NCI-H524 (cell line): ENCODE measurements around the gene ERMAP.
A peak's percentile ranks its signal among the peaks of the same experiment; 100 is the strongest.
"Not testable (repeated sequence)": the region's sequence is repeated elsewhere in the genome, so short reads cannot be mapped to it uniquely, and the experiment has no call there.

Experiments used
- DNase-seq, 2 experiments: peaks; one replicate each; lab custom pipeline; 2025; lab: John Stamatoyannopoulos, UW

Gene ERMAP

DNA sequence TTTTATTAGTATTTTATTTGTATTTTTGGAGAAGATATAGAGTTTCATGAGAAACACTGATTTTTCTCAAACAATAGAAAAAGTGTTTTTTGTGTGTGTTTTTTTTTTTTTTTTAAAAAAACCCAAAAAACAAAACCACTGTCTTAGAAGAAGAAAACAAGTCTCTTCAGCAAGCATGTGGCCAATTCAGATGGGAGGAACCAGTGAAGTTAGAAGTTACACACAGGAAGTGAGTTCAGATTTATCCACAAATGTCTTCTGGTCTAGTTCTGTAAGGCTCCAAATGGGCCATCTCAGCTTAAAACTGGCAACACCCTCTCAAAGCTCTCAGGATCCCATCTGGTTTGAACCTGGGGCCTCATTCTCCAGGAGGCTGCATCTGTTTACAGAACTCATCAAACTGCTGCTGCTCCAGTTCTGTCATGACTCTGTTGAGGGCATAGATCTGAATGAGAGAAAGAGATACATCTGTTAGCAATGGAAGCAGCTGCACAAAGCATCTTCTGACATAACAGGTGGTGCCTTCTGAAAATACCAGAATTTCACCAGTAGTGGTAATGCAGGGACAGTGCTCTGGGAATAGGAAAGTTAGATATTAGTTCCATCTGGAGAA lies 9.8 kb upstream of the ERMAP start:
- DNase-seq = peak; percentile 93 to 98

DNA sequence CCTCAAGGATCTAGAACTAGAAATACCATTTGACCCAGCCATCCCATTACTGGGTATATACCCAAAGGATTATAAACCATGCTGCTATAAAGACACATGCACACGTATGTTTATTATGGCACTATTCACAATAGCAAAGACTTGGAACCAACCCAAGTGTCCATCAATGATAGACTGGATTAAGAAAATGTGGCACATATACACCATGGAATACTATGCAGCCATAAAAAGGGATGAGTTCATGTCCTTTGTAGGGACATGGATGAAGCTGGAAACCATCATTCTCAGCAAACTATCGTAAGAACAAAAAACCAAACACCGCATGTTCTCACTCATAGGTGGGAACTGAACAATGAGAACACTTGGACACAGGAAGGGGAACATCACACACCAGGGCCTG lies 2.1 kb upstream of the ERMAP start:
- not testable (repeated sequence) for DNase-seq

DNA sequence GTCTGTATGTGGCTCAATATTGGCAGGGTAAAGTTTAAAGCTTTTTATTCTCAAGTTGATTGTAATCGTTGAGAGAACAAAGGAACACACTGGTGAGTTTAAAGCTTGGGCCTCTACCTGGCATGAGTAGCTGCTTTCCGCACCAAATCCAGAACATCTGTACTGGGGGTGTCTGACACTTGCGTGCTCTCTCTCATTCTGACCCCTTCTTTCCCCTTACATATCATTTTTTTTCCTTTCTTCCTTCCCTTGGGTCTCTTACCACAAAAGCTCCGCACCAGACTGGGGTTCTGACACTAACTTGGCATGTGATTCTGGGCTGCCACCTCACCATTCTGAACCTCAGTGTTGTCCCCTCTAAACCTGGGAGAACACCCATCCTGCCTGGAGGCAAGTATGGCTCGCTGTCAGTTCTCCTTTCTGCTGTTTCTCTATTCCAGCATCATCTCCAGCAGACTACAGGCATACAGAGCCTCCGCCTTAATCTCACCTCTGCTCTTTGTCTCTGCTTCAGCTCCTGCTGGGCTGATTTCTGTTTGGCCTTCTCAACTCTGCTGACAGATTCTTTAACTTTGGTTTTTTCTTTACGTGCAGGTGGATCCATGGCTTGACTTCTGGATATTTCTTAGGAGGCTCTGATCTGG lies 859 bp upstream of the ERMAP start:
- peak in 1 of 2 experiments; percentile 31 for DNase-seq

DNA sequence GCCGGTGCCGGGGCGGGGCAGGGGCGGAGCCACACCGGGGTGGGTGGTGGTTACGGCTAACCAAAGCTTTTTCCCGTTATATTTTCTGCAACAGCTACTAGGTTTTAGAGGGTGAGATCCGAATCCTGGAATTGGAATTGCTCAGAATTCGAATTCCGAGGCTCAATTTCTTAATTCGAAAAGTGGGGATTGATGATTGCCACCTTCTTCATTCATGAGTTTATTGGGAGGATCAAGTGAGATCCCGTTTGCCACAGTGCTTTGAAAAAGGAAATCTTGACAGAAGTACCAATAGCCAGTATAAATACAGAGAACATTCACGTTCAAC lies 482 bp downstream of the ERMAP start:
- DNase-seq = peak in 1 of 2 experiments; percentile 49

DNA sequence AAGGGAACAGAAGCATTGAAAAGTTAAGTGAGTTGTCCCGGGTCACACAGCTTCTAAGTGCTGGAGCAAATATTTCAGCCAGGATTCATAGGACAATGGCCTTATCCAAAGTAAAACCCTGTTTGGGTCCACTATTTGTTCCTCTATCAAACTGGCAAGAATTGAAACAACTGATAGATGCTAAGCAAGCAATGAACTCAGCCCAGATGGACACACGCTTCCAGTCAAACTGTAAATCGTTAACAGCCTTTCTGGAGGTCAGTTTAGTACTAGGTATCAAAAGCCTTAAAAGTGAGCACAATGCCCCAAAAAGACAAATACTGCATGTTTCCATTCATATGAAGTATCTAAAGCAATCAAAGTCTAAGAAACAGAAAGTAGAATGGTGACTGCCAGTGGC lies 1.1 kb downstream of the ERMAP start:
- DNase-seq = no peak

DNA sequence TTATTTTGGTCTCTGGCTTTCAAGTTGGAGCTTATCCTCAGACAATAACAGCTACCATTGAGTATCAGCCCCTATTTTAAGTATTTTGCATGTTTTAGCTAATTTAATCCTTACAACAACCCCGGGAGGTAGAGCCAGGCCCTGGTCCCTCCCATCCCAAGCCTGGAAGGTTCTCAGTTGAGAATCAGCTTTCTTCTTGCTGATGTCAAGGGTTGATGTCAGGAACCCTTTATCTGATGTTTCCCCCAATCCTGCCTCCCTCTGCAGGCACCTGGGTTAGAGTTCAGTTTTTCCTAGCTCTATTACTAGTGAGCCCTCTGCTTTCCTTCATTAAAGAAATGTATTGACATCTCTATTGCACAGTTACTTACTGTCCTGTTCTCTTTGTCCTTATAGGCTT lies 3.9 kb downstream of the ERMAP start:
- DNase-seq = no peak

DNA sequence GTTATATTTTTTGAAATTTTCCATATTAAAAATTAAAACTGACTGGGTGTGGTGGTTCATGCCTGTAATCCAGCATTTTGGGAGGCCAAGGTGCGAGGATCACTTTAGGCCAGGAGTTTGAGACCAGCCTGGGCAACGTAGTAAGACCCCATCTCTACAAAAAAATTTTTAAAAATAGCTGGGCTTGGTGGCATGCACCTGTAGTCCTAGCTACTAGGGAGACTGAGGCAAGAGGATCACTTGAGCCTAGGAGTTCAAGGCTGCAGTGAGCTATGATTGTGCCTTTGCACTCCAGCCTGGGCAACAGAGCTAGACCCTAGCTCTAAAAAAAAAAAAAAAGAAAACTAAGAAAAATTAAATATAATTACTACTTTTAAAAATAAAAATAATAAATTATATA lies 4.8 kb downstream of the ERMAP start:
- DNase-seq = no peak

DNA sequence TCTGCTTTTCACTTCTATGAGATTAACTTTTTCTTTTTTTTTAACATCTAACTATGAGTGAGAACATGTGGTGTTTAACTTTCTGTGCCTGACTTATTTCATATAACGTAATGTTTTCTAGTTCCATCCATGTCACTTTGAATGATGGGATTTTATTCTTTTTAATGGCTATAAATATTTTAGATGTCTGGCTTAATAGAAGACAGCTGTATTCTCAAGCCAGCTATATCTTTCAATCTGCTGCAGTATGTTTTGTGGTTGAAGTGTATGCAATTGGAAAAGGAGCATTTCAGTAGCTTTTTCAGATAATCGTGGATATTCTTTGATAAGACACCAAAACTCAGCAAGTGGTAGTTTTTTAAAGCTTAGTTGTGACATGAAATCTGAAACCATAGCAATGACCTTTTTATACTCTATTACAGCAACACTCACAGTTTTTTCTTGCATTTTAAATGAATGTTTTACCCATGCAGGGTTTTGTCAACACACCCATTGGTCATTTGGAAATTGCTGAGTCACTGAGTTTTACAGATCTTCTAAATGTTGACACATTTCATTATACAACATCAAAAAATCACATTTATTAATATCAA lies 6.0 kb downstream of the ERMAP start:
- no peak for DNase-seq

DNA sequence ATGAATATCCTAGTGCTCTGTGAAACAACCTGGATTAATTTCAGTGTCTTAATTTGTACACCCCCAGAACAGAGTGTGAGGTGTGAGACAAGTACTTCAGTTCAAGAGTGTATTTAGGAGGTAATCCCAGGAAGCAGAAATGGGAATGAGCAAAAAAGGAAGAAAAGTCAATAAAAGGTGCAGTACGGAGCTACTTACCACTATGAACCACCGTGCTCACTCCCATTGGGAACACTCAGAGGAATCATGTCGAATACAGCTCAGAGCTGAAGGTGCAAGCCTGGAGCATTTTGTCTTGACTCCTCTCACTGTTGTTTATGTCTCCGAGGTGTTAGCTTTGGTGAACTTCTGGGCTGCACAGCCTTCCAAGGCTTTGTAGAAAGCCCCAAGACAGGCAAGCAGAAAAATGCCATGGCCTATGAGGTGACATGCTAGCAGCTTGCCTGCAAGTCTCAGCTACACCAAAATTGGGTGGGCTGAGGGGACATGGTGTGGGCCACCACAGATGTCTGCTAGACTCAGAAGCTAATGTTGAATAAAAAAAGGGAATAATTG lies 7.6 kb downstream of the ERMAP start:
- no peak for DNase-seq

DNA sequence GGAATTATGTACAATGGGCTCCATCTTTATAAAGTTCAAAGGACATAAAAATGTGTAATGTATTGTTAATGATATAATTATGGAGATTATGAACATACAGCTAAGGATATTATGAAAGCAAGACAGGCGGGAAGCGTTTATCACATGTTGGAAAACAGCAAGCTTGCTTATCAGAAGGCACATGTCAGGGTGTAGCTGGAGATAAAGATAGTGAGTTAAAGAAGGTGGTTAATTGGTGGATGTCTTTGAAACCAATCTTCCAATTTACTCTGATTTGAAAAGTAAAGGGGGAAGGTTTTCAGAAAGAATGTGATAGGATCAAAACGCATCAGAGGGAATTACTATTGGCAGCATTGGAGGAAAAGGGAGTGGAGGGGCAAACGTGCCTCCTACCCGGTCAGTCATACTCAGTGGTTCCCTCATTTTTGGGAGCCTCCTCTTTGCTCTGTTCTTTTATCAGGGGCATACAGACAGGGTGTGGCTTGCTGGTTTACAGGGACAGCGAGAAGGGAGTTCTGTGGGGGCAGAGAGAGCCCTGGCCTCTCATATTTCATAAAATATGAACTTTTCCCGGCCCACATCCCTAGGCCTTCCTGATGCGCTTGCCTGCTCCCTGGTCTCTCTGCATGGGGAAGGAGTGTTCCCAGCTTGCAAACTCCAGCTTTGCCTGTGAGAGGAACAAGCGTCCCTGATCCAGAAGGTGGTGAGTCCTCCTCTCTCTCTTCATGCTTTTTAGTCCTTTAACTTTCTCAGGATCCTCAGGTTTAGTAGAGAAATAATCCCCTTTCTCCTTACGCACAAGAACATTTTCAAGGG lies 8.3 kb downstream of the ERMAP start:
- no peak for DNase-seq

DNA sequence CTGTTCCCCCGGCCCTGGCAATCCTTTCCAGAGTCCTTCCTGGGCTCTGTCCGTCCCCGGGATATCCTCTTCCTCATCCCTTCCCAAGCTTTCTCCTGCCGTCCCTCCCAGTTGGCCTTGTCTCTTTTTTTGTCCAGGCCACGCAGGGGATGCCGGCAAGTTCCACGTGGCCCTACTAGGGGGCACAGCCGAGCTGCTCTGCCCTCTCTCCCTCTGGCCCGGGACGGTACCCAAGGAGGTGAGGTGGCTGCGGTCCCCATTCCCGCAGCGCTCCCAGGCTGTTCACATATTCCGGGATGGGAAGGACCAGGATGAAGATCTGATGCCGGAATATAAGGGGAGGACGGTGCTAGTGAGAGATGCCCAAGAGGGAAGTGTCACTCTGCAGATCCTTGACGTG lies 13.7 kb downstream of the ERMAP start:
- DNase-seq = no peak

DNA sequence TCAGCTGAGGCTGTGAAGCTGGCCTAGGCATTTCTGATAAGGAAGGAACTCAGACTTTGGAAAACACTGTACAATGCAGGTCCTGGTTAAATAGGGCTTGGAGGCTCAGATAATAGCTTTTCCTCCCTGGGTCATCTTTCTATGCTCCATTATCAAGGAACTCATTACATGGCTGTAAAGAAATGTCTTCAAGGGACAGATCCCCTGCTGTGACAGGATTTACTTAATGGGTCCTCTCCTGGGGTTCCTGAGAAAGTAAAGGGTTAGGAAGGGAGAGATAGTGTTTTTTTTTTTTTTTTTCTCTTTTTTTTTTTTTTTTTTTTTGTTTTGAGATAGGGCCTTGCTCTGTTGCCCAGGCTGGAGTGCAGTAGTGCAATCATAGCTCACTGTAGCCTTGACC lies 14.4 kb downstream of the ERMAP start:
- DNase-seq = no peak

DNA sequence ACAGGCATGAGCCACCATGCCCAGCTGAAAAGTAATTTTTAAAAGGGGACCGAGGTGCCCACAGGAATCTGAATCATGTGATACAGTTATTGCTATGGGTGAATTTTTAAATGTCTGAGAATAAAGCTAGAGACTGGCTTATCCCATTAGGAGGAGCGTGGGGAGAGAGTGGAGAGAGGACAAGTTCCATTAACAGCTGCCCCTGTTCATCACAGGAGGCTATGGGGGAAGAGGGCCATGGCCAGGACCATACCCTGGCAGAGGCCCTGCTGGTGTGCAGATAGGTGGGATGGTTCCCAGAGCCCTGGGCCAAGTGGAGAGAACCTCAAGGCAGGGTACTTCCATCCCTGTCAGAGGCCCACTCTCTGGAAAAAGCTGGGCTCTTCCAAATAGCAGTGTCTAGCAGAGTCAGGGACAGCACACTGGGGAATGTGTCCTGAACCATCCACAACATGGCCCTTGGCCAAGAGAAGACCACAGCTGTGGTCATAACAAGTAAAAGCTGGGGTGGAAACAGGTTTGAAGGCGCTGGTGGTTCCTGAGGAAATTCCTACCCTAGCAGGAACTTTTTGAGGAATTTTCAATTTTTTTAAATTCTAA lies 15.8 kb downstream of the ERMAP start:
- DNase-seq = no peak

DNA sequence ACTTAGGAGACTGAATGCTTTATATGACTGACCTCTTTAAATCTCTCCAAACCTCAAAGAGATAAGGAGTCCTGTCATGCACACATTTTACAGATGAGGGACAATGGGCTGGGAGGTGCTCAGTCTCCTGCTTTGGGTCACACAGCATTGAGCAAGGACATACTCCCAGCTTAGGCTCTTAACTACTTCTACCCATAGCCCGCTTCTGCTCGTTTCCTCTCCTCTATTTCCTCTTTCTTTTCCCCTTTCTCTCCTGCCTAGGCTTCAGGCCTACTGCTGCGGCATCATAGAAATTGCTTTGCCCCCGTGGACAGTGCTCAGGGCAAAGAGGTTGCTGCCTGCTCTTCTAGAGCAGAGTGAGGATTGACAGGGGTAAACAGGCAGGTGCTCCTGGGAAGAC lies 17.1 kb downstream of the ERMAP start:
- no peak for DNase-seq

DNA sequence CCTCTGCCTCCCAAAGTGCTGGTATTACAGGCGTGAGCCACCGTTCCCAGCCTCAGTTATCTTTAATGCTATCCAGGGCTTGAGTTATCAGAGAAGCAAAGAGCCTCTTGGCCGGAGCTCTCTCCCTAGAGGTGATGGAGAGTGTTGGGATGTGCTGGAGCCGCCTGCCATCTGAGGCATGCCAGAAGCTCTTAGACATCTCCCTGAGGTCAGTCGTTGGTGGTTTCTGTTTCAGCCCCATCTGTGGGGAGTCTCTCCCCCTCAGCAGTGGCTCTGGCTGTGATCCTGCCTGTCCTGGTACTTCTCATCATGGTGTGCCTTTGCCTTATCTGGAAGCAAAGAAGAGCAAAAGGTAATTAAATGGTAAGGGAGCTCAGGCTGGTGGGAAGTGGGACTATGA lies 17.9 kb downstream of the ERMAP start:
- peak in 1 of 2 experiments; percentile 25 for DNase-seq

DNA sequence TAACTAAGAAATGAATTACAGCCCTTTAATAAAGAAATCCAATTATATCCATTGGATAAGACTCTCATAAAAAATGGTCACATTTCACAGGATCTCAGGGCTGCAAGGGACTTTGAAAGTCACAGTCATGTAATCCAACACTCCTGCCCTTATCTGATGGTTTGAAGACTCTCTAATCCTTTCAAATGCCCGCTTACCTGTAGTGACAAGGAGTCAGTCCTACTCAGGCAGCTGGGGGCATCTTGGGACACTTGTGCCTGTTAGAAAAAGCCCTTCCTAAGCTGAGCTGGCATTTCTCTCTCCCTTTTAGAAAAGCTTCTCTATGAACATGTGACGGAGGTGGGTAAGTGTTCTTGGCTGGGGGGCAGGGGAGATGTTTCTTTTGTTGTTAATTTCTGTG lies 18.5 kb downstream of the ERMAP start:
- peak; percentile 60 to 77 for DNase-seq

DNA sequence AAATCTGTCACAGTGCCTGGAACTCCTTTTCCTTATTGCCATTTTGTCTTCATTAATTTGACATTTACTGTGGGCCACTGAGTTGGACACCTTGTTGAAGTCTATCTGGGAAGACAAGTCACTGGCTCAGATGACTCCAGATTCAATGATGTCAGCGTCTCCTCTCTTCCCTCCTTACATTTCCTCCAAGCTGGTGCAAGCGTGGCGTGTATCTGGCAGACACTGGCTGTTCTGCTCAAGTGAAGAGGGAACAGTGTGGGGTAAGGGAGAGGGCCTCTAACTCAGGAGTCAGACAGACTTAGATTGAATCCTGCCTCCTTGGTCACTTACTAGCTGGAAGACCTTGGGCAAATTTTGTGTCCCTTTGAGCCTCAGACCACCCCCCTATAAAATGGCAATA lies 20.8 kb downstream of the ERMAP start:
- DNase-seq = no peak

DNA sequence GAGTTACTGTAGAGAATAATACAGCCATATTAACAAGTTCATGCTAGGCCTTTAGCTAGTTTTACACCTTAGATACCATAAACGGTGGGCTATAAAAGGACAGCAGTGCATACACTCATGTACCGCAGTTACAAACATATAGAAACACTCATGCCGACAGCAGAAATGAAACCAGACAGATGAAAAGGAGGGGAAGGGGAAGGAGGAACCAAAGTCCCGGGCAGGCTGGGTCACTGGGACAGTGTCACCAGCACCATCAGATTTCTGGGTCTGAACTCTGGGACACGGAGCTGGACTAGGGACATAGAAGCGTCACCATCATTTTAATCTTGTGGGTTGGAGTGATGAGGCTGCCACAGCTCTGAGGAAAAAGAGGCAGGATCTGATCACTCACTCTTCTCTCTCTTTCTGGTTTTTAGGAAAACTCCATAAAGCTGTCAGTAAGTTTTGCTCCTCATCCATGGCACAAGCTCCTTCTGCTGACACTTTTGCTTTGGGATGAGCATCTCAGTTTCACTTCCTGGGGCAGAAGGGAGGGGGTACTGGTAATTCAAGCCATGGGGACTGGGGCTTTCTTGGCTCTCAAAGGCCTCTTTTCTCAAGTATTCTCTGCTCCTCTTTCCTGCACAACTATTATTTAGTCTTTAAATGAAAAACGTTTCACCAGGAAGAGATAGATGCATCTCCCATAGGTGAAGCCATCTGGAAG lies 21.7 kb downstream of the ERMAP start:
- DNase-seq = no peak

DNA sequence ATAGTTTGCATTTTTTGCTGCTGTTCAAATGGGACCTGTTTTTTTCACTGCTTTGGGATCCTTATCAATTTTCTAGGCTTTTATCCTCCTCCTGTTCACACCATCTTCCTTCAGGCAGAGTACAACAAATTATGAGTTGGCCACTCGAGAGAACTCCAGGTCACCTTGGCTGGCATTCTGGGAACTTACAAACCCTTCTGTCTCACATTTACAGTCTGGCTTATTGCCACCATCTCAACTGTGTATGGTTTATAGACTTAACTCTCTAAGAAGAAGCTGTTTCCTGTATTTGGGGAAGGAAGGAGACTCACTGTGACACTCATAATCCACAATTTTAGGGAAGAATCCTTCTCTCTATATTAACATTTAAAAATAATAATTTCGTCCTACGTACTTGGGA lies 24.1 kb downstream of the ERMAP start:
- DNase-seq = no peak

DNA sequence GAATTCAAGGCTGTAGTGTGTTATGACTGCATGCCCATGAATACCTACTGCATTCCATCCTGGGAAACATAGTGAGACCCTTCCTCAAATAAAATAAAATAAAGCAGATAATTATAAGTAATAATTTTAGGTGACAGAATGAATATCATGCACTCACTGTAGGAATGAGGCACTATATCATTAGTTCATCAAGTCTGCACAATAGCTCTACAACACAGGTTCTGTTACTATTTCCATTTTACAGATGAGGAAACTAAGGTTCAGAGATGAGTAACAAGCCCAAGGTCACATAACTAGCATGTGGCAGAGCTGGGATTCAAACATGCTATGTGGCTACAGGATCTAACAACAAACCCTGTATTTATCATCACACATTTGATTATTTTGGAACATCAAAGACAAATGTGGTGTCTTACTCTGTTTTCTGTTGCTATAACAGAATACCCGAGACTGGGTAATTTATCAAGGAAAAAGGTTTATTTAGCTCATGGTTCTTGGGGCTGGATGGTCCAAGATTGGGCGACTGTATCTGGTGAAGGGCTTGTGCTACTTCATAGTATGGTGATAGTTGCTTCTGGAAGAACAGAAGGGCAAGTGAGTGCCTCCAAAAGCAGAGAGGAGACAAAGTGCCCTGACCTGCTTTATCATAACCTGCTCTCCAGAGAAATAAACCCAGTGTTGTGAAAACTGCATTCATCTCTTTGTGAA lies 24.7 kb downstream of the ERMAP start:
- DNase-seq = no peak

DNA sequence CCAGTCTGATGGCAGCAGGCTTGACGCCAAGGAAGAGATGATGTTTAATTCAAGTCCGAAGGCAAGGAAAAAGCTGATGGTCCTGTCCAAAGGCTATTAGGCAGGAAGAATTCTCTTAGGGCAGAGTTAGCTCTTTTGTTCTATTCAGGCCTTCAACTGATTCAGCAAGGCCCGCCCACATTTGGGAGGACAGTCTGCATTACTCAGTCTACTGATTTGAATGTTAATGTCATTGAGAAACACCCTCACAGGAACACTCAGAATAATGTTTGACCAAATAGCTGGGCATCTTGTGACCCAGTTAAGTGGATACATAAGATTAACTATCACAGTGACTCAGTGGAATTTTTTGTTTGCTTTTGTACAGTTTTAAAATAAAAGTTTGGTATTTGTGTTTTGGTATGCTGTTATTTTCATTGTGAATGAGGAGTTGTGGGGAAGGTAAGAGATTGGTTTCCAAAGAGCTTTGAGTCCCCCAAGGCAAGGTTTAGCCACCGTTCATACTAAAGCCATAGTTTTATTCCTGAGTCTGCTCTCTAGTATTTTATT lies 27.7 kb downstream of the ERMAP start:
- no peak for DNase-seq
